Mucosa of gallbladder (tissue), 1 donor: ENCODE data around the gene CACNB4. TPM values are rescaled to one million over a fixed set of nuclear protein-coding genes. Genes with fewer than 3 reads are reported as not detected.
A peak's percentile ranks its signal among the peaks of the same experiment; 100 is the strongest.
"Not testable (repeated sequence)": the region's sequence is repeated elsewhere in the genome, so short reads cannot be mapped to it uniquely, and the experiment has no call there.

Experiments
- DNase-seq: peaks from one replicate; pipeline ENCODE4 v3.0.0-alpha.2; 2020; ENCODE audit warnings: low spot score
- total RNA-seq: library from RNA; stranded (reverse); gene quantifications from one replicate; pipeline ENCODE4 v1.2.1, GENCODE V29; 2021
- donor health status: DM: no; HTN: no; CAD: no.

The CACNB4 gene
- total RNA-seq, 1 donor from 2014 or later = 1.8 TPM

DNA sequence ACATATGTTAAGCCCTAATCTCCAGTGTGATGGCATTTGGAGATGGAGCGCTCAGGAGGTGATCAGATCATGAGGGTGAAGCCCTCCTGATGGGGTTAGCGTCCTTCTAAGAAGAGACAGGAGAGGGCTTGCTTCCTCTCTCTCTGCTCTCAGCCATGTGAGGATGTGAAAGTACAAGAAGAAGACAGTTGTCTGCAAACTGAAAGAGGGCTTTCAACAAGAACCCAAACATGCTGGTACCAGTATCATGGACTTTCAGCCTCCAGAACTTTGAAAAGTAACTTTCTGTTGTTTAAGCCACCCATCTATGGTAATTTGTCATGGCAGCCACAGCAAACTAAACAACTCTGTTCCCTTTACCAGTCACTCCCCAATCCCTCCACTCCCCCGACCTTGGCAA lies 47.4 kb downstream of the CACNB4 start:
- no peak for DNase-seq

- DNase-seq = no peak
These were observed 47.9 kb downstream of the CACNB4 start for GRCh38 chr2:152050915-152051314.

GRCh38 chr2:152050341-152050740 lies 48.5 kb downstream of the CACNB4 start:
- no peak for DNase-seq

- no peak for DNase-seq
These were observed 49.3 kb downstream of the CACNB4 start for GRCh38 chr2:152049541-152049940.

GRCh38 chr2:152047824-152048471 lies 50.9 kb downstream of the CACNB4 start:
- DNase-seq = no peak

DNA sequence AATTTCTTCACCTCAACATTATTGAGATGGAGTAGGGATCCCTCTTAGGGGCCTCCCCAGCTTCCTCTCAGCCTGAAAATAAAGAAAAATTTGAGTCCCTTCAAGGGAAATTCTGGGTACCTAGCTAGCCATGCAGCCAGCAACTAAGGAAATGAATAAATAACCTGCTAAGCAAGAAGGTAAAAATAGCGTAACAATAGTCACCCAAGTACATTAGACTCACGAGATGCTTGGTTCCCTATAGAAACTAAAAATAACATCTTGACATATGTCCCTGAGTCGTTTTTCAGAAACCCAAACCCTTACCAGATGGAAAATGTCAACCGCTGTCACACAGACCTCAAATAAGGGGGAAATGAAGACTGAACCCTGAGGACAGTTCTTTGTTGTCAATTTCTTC lies 51.9 kb downstream of the CACNB4 start:
- no peak for DNase-seq

DNA sequence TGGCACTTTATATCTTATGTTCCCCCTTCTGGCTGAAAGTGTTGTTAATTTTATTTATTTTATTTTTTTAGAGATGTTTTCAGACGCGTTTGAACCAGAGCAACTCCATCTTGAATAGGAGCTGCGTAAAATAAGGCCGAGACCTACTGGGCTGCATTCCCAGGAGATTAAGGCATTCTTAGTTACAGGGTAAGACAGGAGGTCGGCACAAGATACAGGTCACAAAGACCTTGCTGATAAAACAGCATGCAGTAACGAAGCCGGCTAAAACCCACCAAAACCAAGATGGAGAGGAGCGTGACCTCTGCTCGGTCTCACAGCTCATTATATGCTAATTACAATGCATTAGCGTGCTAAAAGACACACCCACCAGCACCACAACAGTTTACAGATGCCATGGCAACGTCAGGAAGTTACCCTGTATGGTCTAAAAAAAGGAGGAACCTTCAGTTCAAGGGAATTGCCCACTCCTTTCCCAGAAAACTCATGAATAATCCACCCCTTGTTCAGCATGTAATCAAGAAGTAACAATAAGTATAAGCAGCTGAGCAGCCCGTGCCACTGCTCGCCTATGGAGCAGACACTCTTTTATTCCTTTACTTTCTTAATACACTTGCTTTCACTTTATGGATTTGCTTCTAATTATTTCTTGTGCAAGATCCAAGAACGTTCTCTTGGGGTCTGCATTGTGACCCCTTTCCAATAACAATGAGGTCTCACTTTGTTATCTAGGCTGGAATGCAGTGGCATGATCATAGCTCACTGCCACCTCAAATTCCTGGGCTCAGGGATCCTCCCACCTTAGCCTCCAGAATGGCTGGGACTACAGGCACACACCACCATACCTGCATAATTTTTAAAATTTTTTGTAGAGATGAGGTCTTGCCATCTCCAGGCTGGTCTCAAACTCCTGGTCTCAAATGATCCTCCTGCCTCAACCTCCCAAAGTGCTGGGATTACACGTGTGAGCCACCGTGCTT lies 55.9 kb downstream of the CACNB4 start:
- no peak for DNase-seq

GRCh38 chr2:152038441-152038958 lies 60.3 kb downstream of the CACNB4 start:
- DNase-seq = no peak

GRCh38 chr2:152037743-152038435 lies 61.0 kb downstream of the CACNB4 start:
- DNase-seq = peak; percentile 45

DNA sequence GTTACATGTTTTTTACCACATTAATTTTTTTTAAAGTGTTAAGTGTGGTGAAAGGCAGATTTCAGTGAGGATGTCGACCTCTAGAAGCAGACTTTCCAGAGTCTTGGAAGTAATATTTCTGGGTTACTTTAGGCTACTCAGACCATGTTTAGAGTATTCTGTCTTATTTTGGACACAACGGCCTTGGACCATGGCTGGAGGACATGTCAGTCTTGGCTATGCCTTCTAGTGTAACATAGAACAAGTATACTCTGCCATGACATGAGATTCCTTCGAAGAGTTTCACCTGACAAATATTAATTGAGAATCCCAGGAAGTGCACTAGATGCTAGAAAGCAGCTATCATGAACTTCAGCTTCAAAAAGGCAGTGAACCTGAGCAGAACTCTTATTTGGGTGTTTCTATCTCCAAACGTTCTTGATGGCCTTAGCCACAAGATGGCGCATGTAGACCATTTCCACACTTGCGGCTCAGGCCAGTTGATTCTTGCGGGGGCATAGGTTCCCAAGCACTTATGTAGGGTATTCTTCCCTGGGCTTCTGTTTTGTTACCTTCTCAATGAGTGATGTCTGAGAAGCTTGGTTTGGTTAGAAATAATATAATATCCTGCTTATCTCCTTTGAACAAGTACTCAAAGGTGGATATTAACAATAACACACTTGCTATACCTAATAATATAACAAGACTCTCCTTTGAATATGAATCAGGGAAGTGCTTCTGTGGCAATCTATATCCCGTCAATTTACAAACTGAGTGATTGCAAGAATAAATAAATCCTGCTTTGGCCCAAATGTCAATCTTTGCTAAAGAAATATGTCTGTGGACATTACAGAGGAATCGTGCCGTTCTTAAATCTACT lies 62.0 kb downstream of the CACNB4 start:
- DNase-seq = peak; percentile 74

DNA sequence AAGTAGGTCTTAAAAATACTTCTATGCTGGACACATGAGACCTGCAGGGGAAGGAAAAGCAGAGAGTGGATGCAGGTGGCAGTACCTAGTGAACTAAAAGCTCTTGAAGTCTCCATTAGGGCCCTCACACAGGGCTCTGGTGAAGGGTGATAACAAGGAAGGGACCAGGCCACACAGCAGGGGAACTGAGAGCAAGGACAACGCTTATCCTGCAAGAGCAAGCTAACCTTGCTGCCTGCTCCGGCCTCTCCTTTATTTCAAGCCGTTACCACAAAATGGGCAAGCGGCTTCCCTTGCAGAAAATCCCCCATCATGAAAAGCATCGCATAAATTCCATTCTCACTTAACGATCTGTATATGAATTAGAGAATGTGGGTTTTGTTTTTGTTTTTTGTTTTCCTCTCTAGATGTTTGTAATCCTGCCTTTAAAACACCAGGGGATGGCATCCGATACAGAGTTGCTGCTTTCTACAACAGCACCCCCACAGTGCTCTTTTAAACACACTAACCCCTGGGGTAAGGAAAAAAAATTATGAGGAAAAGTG lies 64.5 kb downstream of the CACNB4 start:
- no peak for DNase-seq

GRCh38 chr2:152033011-152033925 lies 65.6 kb downstream of the CACNB4 start:
- DNase-seq = no peak

DNA sequence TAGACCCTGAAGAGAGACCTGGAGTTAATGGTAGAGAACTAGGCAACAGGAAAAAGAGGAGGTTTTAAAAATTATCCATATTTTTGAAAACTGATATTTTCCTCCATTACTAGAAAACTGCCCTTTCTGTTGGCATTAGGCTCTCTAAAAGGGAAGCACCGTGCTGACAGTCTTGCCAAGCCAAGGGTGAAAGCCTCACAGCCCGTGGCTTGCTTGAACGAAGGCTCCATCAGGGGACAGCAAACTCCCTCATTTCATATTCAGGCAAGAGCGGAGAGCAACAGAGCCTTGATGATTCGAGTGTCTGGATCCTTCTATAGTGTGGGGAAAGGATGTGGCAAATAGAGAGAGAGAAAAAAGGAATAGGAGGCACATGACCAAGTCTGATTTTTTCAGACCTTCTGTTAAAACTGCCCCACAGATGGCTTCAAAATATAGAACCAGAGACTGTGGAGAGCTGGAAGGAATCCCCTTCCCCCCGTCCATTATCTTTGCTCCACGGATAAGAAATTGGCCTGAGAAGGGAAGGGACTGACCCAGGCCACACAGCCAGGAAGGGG lies 67.0 kb downstream of the CACNB4 start:
- no peak for DNase-seq

DNA sequence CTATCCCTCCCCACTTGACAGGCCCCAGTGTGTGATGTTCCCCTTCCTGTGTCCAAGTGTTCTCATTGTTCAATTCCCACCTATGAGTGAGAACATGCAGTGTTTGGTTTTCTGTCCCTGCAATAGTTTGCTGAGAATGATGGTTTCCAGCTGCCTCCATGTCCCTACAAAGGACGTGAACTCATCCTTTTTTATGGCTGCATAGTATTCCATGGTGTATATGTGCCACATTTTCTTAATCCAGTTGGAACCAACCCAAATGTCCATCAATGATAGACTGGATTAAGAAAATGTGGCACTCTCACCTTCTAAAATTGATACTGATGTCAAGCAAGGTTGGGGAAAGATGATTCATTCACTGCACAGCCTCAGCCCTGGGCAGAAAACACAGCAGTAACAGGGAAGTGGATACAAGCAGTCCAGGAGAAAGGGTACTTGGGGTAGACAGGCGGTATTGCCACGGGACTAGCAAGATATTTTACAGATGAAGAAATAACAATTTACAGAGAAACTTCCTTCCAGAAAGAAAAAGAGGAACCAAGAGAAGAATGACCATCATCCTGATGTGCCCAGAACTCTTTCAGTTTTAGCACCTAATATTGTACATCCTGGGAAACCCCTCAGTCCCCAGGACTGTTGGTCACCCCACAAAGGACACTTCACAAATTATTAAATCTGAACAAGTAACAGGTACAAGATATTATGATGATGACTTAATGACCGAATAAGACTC lies 68.1 kb downstream of the CACNB4 start:
- not testable (repeated sequence) for DNase-seq

DNA sequence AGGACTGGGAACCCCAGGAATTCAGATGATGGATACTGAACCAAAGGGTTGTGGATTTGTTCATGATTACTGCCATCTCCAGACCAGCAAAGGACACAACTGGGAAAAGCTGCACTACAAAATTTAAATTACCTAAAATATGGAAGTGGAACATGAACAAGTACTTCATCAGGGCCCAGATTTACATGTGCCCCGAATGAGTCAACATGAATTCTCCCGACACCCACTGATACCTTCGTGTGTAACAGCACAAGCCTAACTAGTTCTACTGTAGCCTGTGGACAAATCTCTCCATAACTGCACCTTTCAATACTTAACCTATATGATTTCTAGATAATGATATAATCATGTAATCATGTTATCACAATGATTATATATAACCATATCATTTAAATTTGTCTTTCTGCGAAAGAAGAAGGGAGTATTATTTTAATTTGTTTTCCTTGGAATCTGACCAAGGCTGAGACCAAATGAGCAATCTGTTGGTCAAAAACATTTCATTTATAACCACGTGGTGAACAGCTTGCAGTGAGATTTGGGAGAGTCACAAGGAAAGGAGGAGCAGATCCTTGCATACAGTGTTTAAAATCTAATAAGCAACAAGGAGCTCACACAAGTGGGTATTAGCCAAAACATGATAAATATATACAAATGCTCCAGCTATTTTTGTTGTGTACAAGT lies 70.5 kb downstream of the CACNB4 start:
- DNase-seq = no peak

DNA sequence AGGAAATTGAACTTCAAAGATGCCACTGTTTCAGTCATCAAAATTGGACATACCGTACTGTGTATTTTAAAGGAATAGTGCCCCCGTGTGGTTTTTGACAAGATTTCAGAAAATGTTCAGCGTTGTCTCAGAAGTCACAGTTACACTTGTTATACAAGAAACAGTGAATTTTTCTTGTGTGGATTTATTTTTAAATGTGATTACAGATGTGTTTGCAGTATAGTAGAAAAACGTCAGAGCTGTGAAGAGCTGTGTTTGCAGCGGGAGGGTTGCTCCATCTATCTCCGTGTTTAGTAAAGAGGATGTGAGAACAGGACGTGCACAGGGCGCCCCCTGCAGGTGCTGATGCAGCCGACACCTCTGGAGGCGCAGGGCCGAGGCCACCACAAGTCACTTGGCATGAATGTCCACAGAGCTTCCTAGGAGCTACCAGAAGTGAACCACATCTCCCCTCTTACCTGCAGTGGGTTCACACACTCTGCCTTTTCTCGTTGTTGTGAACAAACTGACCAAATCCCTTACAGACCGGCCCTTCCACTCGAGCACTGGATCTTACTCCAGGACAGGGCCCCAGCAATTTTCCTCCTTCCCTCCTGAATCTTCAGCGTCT lies 73.1 kb downstream of the CACNB4 start:
- DNase-seq = peak; percentile 82

GRCh38 chr2:152024477-152024876 lies 74.4 kb downstream of the CACNB4 start:
- no peak for DNase-seq

DNA sequence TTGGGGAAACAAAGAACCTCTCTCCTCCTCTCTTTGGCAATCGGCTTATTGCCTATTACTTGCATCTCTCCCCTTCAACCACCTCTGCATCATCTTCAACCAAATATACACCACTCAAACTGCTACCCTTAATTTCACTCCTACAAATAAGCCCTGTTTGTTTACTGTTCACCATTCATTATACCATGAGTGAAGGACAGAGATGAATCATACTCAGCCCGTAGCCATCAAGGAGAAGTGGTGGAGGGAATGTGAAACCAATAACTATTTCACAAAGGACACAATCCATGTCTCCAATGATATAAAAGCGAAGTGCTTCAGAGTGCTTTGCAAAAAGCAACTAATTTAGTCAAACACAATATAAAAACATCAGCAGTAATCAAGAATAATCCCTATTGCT lies 76.8 kb downstream of the CACNB4 start:
- DNase-seq = no peak
